KOPT-K1 (cell line): Measurements from ENCODE around the gene MUC5B.

Source experiments
- H3K27ac ChIP-seq: fragments of 200-600 bp; sonication (generic); 2 replicates; pipeline ENCODE4 v1.5.1; 2016; ENCODE audit warnings: antibody characterized with exemption, mild to moderate bottlenecking, low read depth, low read length; ENCODE audit not compliant: poor library complexity, severe bottlenecking
- H3K36me3 ChIP-seq: fragments of 200-600 bp; sonication (generic); 2 replicates; pipeline ENCODE4 v1.5.1; 2017; ENCODE audit warnings: antibody characterized with exemption, mild to moderate bottlenecking, low read length, moderate library complexity; ENCODE audit not compliant: insufficient read depth
- H3K9me3 ChIP-seq: fragments of 200-600 bp; sonication (generic); 2 replicates; pipeline ENCODE4 v1.5.1; 2017; ENCODE audit warnings: antibody characterized with exemption, low read length, mild to moderate bottlenecking; ENCODE audit not compliant: insufficient read depth, poor library complexity, severe bottlenecking

MUC5B gene

GRCh38 chr11:1221848-1222311 is 986 bp upstream of the MUC5B start:
- Histone ChIP-seq H3K9me3 (no peaks in the 10 kb centered on the region), H3K36me3 (no peaks in the 10 kb centered on the region), H3K27ac (no peak overlapping the region)

DNA sequence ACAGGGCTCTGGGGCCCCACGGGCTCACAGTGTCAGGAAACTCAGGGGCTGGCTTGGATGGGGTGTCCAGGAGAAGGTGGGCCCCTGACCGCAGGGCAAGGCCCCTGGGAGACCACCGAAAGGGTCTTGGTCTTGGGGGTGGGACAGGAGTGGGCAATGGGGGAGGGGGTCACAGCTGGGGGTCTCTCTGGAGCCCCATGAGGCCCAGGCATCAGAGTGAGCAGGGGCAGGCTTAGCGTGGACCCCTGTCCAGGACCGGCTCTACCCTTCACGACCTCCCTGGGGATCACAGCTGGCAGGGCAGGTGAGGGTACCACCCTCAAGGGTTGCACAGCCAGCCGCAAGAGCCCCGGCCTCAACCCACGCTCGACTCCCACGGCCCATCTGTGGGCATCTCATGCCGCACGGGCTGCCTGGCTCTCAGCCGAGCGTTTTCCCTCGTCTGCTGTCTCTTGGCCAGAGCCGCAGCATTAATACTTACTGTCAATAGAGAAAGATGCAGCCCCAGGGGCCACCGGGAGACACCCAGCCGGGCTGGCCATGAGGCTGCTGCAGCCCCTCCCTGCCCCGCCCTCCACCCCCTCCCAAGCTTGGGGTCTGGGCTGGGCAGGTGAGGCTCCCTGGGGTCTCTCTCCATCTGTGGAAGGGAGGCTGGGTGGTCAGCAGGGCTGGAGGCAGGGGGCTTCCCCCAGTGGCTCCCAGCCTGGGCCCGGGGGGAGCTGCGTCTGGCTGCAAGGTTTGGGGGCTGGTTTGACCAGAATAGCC is 662 bp downstream of the MUC5B start:
- Histone ChIP-seq H3K27ac (no peak overlapping the region), H3K36me3 (no peaks in the 10 kb centered on the region), H3K9me3 (no peaks in the 10 kb centered on the region)

DNA sequence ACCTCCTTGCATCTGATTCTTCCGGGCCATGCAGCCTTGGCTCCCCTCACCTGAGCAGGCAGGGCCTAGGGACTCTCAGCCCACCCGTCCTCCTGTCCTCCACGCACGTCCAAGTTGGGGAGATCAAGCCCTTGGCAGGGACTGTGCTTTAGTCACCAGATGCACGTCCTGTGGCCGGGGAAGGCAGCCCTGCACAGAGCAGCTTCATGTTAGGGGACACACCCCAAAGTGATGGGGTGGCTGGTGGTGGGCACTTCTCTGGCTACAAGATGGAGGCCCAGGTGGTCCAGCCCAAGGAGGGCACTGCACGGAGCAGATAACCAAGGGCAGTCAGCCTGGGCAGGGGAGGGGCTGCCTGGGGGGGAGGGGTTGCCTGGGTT is 1.2 kb downstream of the MUC5B start:
- Histone ChIP-seq H3K27ac (no peak overlapping the region), H3K9me3 (no peaks in the 10 kb centered on the region), H3K36me3 (no peaks in the 10 kb centered on the region)

GRCh38 chr11:1224491-1225385 is 1.9 kb downstream of the MUC5B start:
- H3K27ac ChIP-seq, result no peak overlapping the region
- H3K36me3 ChIP-seq, result no peaks in the 10 kb centered on the region
- H3K9me3 ChIP-seq, result no peaks in the 10 kb centered on the region

DNA sequence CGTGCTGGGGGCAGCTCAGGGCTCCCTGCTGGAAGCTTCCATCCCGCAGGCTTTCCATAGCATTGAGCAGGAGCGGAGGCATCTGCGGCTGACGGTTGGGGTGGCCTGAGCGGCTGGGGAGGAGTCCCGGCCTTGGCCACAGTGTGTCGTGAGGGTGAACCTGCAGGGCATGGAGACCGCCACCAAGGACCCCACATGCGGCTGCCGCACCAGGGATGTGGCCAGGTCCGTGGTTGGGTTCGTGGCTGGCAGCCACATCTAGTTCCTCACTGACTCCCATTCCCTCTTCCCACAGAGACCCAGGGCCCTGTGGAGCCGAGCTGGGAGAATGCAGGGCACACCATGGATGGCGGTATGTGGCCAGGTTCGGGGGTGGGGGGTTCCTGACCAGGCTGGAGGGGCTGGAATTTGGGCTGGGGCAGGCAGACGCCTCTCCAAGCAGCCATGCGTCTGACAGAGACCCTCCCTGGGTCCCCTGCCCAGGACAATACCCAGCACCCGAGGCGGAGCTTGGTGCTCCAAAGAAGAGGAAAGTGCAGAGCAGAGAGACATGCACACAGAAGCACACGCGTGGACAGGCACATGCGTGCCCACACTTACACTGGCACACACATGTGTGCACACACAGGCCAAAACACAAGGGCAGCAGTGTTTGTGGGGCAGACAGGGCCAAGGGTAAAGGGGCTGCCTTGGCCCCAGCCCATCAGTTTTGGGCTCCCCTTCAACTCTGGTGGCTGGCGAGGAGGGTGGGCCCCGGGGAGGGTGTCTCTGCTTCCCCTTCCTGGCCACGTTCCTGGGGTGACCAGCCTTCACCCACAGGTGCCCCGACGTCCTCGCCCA is 2.7 kb downstream of the MUC5B start:
- H3K27ac ChIP-seq, result no peak overlapping the region
- no peaks in the 10 kb centered on the region for H3K36me3 ChIP-seq
- H3K9me3 ChIP-seq, result no peaks in the 10 kb centered on the region

GRCh38 chr11:1226226-1226985 is 3.5 kb downstream of the MUC5B start:
- Histone ChIP-seq H3K36me3 (no peaks in the 10 kb centered on the region), H3K27ac (no peak overlapping the region), H3K9me3 (no peaks in the 10 kb centered on the region)

DNA sequence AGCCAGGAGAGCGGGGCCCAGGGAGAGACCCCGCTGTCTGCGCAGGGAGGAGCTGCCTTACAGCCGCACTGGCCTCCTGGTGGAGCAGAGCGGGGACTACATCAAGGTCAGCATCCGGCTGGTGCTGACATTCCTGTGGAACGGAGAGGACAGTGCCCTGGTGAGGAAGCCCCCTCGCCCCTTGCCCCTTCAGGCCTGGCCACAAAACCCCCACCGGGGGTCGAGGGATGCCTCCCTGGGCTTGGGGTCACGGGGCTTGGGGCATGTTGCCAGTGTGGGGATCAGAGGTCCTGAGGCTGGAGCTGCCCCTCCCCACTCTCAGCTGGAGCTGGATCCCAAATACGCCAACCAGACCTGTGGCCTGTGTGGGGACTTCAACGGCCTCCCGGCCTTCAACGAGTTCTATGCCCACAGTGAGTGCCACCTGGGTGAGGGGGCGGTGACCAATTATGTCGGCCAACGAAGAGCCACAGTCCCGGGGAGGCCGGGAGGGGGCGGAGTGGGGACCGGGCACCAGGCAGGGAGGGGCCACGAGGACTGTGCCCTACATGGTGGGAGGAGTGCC is 4.2 kb downstream of the MUC5B start:
- Histone ChIP-seq H3K9me3 (no peaks in the 10 kb centered on the region), H3K27ac (no peak overlapping the region), H3K36me3 (no peaks in the 10 kb centered on the region)

DNA sequence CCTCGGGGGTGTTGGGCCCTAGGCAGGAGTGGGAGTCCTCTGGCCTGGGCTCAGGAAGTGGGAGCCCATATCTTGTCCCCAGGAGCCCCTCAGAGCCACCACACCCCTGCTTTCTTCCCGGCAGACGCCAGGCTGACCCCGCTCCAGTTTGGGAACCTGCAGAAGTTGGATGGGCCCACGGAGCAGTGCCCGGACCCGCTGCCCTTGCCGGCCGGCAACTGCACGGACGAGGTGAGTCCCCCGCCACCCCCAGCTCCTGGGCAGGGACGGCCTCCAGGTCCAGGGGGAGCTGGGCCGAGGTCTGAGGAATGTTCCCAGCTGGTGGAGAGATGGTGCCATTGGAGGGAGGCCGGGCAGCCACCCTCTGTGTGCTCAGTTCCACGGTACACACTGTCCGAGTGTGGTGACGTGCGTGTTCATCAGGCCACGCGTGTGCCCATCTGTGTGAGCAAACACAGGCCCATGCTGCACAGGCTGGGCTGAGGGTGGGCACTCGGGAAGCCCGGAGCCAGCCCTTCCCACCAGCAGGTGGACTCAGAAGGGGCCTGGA is 4.8 kb downstream of the MUC5B start:
- Histone ChIP-seq H3K27ac (no peak overlapping the region), H3K9me3 (no peaks in the 10 kb centered on the region), H3K36me3 (no peaks in the 10 kb centered on the region)

DNA sequence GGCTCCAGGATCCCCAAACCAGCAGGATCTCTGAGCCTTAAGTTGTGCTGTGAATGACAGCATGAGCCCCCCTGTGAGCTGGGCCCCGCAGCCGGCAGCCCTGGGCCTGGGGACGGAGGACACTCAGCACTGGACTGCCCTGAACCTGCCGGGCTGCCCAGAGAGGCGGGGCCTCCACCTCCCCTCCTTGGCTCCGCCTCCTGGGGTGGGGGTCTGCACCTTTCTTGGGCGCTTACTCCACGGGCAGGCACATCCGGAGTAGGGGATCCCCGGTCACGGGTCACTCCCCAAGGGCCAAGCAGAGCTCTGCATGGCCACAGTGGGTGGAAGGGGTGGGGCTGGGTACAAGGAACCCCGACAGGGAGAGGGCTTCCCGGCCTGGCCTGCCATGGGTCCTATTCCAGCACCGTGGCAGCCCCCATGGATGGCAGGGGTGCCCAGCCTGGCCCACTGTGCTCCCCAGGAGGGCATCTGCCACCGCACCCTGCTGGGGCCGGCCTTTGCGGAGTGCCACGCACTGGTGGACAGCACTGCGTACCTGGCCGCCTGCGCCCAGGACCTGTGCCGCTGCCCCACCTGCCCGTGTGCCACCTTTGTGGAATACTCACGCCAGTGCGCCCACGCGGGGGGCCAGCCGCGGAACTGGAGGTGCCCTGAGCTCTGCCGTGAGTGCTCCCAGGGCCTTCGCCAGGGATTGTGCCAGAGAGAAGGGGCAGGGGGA is 5.4 kb downstream of the MUC5B start:
- Histone ChIP-seq H3K27ac (no peak overlapping the region), H3K36me3 (no peaks in the 10 kb centered on the region), H3K9me3 (no peaks in the 10 kb centered on the region)

DNA sequence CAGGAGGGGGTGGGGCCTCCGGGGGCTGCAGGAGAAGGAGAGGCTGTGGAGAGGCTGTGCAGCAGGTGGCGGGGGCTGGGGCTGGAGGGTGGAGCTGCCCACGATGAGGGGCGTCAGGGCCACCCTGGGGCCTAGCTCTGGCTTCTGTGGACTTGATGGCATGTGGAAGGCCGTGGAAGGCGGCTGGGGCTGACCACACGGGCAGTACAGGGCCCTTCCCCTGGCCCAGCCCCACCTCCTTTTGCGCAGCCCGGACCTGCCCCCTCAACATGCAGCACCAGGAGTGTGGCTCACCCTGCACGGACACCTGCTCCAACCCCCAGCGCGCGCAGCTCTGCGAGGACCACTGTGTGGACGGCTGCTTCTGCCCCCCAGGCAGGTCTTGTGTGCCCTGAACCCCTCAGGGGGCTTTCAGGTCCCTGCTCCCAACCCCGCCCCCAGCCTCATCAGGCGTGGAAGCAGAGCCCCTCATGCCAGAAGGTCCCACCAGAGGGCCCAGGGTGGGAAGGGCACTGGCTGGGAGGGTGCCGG is 6.1 kb downstream of the MUC5B start:
- no peak overlapping the region for H3K27ac ChIP-seq
- H3K36me3 ChIP-seq, result no peaks in the 10 kb centered on the region
- no peaks in the 10 kb centered on the region for H3K9me3 ChIP-seq

DNA sequence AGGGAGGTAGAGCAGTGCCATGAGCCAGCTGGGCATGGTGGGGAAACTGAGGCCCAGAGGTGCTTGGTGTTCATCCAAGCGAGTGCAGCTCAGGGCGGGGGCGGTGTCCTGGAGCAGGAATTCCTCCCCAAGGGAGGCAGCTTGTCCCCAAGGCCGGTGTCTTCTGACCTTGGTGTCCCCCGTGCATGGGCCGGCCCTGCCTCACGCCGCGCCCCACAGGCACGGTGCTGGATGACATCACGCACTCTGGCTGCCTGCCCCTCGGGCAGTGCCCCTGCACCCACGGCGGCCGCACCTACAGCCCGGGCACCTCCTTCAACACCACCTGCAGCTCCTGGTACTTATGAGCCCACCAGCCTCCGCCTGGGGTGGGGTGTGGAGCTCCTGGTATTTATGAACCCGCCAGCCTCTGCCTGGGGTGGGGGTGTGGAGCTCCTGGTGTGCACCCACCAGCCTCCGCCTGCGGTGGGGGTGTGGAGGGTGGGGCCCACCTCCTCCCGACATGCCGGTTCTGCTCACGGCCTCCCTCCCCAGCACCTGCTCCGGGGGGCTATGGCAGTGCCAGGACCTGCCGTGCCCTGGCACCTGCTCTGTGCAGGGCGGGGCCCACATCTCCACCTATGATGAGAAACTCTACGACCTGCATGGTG is 6.7 kb downstream of the MUC5B start:
- Histone ChIP-seq H3K27ac (no peak overlapping the region), H3K36me3 (no peaks in the 10 kb centered on the region), H3K9me3 (no peaks in the 10 kb centered on the region)

- Histone ChIP-seq H3K36me3 (no peaks in the 10 kb centered on the region), H3K27ac (no peak overlapping the region), H3K9me3 (no peaks in the 10 kb centered on the region)
Observed at GRCh38 chr11:1230121-1230455, 7.2 kb downstream of the MUC5B start.
